ENCODE measurements around the gene DIO3.

DIO3 gene

DNA sequence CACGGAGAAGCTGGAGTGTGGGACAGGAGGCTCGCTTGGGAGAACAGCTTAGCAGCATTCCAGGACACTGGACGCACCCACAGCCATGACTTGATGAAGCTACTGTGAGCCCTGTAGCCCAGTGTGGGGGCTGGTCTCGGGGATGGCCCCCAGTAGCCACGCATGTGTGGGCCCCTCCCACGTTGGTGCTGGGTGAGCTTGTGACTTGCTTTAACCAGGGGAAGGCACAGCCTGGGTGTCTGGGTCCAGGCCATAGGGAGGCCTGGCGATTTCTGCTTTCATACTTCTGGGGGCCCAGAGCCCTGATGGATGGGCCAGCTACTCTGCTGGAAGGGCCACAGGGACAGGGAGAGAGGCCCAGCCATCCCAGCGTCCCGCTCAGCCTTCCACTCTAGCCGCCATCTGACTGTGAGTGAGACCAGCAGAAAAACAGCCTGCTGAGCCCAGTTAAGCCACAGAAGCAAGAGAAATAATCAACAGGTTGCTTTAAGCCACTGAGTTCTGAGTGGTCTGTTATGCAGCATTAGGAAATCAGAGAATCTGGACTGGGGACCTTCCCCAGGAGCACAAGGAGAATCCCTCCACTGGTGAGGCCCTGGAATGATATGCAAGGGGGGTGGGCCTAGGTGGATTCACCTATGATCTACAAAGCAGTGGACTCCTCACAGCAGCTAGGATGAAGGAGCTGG lies 16.1 kb downstream of the DIO3 start:
- no peaks in the 10 kb centered on the region for H3K27me3 Mint-ChIP-seq
- no peak overlapping the region for H3K4me3 Mint-ChIP-seq
- H3K4me1 Mint-ChIP-seq (ENCODE audit: low read depth), result no peaks in the 10 kb centered on the region
- H3K36me3 Mint-ChIP-seq, result no peaks in the 10 kb centered on the region
- no peaks in the 10 kb centered on the region for H3K9me3 Mint-ChIP-seq (ENCODE audit: low read depth)
- no peak overlapping the region for H3K27ac Mint-ChIP-seq

GRCh38 chr14:101578489-101578888 lies 17.2 kb downstream of the DIO3 start:
- no peaks in the 10 kb centered on the region for H3K4me1 Mint-ChIP-seq (ENCODE audit: low read depth)
- no peaks in the 10 kb centered on the region for H3K9me3 Mint-ChIP-seq (ENCODE audit: low read depth)
- H3K27me3 Mint-ChIP-seq, result no peaks in the 10 kb centered on the region
- H3K27ac Mint-ChIP-seq, result no peak overlapping the region
- H3K4me3 Mint-ChIP-seq, result no peak overlapping the region
- H3K36me3 Mint-ChIP-seq, result no peaks in the 10 kb centered on the region

DNA sequence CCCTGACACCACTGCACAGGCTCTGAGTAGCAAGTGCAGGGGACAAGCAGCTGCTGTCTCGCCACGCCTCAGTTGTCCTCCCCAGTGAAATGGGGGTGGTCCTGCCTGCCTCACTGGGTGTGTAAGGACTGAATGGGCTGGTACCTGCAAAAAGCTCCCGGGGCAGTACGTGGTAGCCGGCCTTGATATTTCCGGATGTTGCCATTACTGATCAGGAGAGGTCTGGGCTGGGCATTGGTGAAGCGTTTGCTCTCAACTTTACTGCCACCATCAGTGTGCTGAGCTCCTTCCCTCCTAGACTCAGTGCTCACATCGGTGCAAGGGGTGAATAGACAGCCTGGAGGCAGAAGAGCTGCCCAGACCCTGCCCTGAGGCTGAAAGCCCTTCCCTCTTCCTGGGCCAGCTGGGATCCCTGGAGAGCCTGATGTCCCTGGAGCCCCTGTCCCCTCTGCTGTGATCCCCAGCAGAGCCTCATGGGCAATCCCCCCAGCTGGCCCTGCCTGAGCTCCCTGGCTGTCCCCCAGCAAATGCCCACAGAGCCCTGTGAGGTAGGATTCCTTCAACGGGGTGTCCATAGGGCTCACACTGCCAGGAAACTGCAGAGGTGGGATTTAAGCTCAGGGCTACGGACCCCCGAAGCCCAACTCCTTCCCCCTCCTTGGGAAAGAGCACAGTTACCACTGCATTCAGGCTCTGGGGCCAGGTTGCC lies 18.2 kb downstream of the DIO3 start:
- Mint-ChIP-seq H3K27me3 (no peaks in the 10 kb centered on the region), H3K27ac (no peak overlapping the region), H3K9me3 (ENCODE audit: low read depth) (no peaks in the 10 kb centered on the region), H3K4me3 (no peak overlapping the region), H3K36me3 (no peaks in the 10 kb centered on the region), H3K4me1 (ENCODE audit: low read depth) (no peaks in the 10 kb centered on the region)

GRCh38 chr14:101581806-101582205 lies 20.5 kb downstream of the DIO3 start:
- no peaks in the 10 kb centered on the region for H3K4me1 Mint-ChIP-seq (ENCODE audit: low read depth)
- H3K36me3 Mint-ChIP-seq, result no peaks in the 10 kb centered on the region
- no peaks in the 10 kb centered on the region for H3K9me3 Mint-ChIP-seq (ENCODE audit: low read depth)
- no peak overlapping the region for H3K27ac Mint-ChIP-seq
- H3K27me3 Mint-ChIP-seq, result no peaks in the 10 kb centered on the region
- no peak overlapping the region for H3K4me3 Mint-ChIP-seq

DNA sequence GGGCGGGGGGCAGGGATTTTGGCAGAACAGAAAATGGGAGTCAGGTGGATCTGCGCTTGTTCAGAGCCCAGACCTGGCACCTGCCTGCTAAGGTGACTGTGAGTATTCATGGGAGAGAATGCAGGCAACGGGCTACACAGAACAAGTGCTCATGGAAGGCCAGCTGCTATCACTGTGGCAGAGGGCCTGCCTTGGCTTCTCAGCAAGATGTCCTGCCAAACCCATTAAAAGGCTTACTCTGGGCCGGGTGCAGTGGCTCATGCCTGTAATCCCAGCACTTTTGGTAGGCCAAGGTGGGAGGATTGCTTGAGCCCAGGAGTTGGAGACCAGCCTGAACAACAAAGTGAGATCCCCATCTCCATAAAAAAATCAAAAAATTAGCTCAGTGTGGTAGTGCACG lies 21.0 kb downstream of the DIO3 start:
- H3K9me3 Mint-ChIP-seq (ENCODE audit: low read depth), result no peaks in the 10 kb centered on the region
- H3K36me3 Mint-ChIP-seq, result no peaks in the 10 kb centered on the region
- no peaks in the 10 kb centered on the region for H3K27me3 Mint-ChIP-seq
- H3K27ac Mint-ChIP-seq, result no peak overlapping the region
- no peak overlapping the region for H3K4me3 Mint-ChIP-seq
- no peaks in the 10 kb centered on the region for H3K4me1 Mint-ChIP-seq (ENCODE audit: low read depth)

DNA sequence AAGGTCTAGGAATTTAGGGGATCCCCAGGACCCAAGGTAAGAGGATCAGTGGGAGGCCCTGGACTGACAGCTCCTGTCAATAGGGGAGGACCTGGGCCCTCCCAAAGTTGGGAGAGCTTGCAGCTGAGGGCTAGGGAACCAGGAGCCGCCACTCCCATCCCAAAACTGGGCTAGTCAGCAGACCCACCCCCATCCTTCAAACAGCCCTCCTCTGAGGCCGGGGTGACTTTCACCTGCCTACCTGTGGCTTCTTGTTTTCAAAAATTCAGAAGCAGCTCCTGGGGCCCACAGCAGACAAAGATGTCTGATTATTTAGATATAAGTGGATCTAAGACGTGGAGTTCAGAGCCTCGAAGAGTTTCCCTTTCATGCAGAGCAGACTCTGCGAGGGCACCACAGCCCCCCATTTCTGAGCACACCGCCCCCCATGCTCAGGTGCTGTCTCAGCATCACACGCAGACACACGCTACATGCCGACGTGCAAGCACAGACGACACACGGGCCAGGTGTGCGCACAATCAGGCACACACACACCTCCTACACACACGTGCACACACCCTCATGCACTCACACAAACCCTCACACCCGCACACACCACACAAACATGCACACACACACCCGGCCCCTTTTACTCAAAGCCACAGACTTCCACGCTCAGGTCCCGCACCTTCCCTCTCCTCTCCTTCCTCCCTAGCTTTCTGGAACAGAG lies 21.9 kb downstream of the DIO3 start:
- no peak overlapping the region for H3K27ac Mint-ChIP-seq
- H3K4me1 Mint-ChIP-seq (ENCODE audit: low read depth), result no peaks in the 10 kb centered on the region
- no peaks in the 10 kb centered on the region for H3K36me3 Mint-ChIP-seq
- H3K9me3 Mint-ChIP-seq (ENCODE audit: low read depth), result no peaks in the 10 kb centered on the region
- no peak overlapping the region for H3K4me3 Mint-ChIP-seq
- no peaks in the 10 kb centered on the region for H3K27me3 Mint-ChIP-seq

DNA sequence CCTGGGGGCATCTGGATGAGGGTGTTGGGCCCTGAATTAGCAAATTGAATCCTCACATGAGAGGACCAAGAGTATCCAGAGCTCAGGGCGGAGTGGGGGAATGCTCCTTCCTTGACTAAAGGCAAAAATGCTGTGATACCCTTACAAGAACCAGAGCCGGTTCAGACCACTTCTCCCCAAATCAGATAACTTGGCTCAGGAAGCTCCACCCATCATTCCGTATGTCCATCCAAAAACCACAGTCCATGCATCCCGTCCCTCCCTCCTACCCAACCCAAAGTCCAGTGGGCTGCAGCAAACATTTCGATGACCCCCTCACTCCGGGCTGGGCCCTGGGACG lies 22.4 kb downstream of the DIO3 start:
- H3K27ac Mint-ChIP-seq, result no peak overlapping the region
- H3K27me3 Mint-ChIP-seq, result no peaks in the 10 kb centered on the region
- H3K9me3 Mint-ChIP-seq (ENCODE audit: low read depth), result no peaks in the 10 kb centered on the region
- H3K4me3 Mint-ChIP-seq, result no peak overlapping the region
- no peaks in the 10 kb centered on the region for H3K36me3 Mint-ChIP-seq
- no peaks in the 10 kb centered on the region for H3K4me1 Mint-ChIP-seq (ENCODE audit: low read depth)

- Mint-ChIP-seq H3K9me3 (ENCODE audit: low read depth) (no peaks in the 10 kb centered on the region), H3K4me3 (no peak overlapping the region), H3K27me3 (no peaks in the 10 kb centered on the region), H3K36me3 (no peaks in the 10 kb centered on the region), H3K4me1 (ENCODE audit: low read depth) (no peaks in the 10 kb centered on the region), H3K27ac (no peak overlapping the region)
These were observed 23.0 kb downstream of the DIO3 start for GRCh38 chr14:101584055-101584859.

DNA sequence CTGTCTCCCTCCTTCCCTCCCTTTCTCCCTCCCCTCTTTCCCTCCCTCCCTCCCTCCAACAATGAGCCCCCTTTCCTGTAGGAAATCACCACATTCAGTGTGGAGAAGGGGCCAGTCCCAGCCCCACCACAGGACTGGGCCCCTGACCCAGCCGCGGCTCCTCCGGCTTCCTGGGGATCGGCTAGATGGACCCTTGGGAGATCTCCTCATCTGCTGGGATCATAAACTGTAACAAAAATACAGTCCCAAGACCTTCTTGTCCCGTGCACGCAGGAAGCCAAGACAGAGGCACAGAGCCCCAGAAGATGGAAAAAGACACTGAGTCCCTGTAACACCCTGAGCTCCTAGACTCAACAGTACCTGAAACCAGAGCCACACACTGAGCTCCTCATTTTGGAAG lies 23.9 kb downstream of the DIO3 start:
- Mint-ChIP-seq H3K4me3 (no peak overlapping the region), H3K9me3 (ENCODE audit: low read depth) (no peaks in the 10 kb centered on the region), H3K27me3 (no peaks in the 10 kb centered on the region), H3K4me1 (ENCODE audit: low read depth) (no peaks in the 10 kb centered on the region), H3K36me3 (no peaks in the 10 kb centered on the region), H3K27ac (no peak overlapping the region)

GRCh38 chr14:101586531-101587430 lies 25.5 kb downstream of the DIO3 start:
- H3K4me3 Mint-ChIP-seq, result no peak overlapping the region
- H3K27me3 Mint-ChIP-seq, result no peaks in the 10 kb centered on the region
- H3K27ac Mint-ChIP-seq, result no peak overlapping the region
- H3K4me1 Mint-ChIP-seq (ENCODE audit: low read depth), result peaks cover 2% of the 10 kb centered on the region
- no peaks in the 10 kb centered on the region for H3K9me3 Mint-ChIP-seq (ENCODE audit: low read depth)
- H3K36me3 Mint-ChIP-seq, result no peaks in the 10 kb centered on the region

GRCh38 chr14:101587441-101587911 lies 26.2 kb downstream of the DIO3 start:
- no peak overlapping the region for H3K4me3 Mint-ChIP-seq
- no peaks in the 10 kb centered on the region for H3K27me3 Mint-ChIP-seq
- H3K27ac Mint-ChIP-seq, result no peak overlapping the region
- no peaks in the 10 kb centered on the region for H3K36me3 Mint-ChIP-seq
- H3K9me3 Mint-ChIP-seq (ENCODE audit: low read depth), result no peaks in the 10 kb centered on the region
- peaks cover 2% of the 10 kb centered on the region for H3K4me1 Mint-ChIP-seq (ENCODE audit: low read depth)

DNA sequence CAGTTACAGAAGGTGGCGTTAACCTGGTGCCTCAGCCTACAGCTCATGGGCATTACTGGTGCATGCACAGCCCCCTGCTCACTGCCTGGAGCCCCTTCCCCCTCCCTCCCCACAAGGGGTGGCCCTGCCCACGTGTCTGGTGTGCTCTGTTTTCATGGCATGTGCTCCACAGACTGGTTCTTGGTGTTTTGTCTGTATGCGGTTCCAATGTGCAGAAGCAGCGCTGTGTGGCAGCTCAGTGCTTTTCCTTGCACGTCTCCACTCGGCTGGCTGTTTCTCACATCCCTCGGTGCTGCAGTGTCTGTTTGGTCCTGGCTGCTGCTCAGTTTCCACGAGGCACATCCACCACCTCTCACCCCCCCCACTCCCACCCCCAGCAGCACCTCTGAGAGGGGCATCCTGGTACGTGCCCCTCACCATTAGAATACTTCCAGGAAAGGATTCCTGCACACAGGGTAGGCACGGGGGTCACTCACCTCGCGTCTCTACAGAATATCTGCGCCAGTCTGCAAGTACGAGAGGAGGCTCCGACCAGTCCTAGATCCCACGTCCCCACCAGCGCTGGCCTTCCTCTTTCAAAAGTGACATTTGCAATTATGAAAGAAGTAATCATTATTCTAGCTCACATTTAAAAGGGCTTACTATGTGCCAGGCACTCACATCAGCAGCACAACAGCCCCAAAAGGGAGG lies 27.1 kb downstream of the DIO3 start:
- no peak overlapping the region for H3K4me3 Mint-ChIP-seq
- H3K4me1 Mint-ChIP-seq (ENCODE audit: low read depth), result peaks cover 2% of the 10 kb centered on the region
- H3K27ac Mint-ChIP-seq, result no peak overlapping the region
- no peaks in the 10 kb centered on the region for H3K36me3 Mint-ChIP-seq
- peaks cover under 1% of the 10 kb centered on the region for H3K9me3 Mint-ChIP-seq (ENCODE audit: low read depth)
- H3K27me3 Mint-ChIP-seq, result no peaks in the 10 kb centered on the region

DNA sequence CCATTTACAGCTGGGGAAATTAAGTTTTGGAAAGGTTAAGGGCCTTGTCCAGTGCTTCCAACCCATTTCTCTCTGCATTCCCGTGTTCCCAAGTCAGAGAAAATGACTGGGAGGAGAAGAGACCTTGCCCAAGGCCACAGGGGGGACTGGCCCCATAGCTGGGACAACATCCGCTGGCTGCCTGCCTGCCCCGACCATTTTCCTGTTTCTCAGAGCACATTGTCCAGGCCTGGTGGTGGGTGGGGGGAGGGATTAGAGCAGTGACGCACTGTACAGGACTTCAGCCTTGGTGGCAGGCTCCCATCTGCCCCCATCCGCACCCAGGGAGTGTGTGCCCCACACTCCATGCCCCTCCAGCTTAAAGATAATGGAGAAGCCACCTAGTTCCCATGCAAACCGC lies 27.7 kb downstream of the DIO3 start:
- H3K36me3 Mint-ChIP-seq, result no peaks in the 10 kb centered on the region
- H3K4me1 Mint-ChIP-seq (ENCODE audit: low read depth), result peaks cover 4% of the 10 kb centered on the region
- no peaks in the 10 kb centered on the region for H3K27me3 Mint-ChIP-seq
- peaks cover 3% of the 10 kb centered on the region for H3K9me3 Mint-ChIP-seq (ENCODE audit: low read depth)
- no peak overlapping the region for H3K27ac Mint-ChIP-seq
- H3K4me3 Mint-ChIP-seq, result no peak overlapping the region
